Spleen (tissue), 7 donors: ENCODE results near the gene ERBB4.

ENCODE experiments used
- POLR2A ChIP-seq, 3 donors: fragments of 450-650 bp; IDR thresholded peaks; one replicate each; pipeline ENCODE4 v1.5.1; 2017; ENCODE audit warnings: antibody characterized with exemption in 3 of 3, mild to moderate bottlenecking in 1 of 3
- TF ChIP-seq, protein P1 (sequence below), 11 experiments: fragments of 200-600 bp in 7 of 11; fragments of 450-650 bp in 4 of 11; sonication (generic) in 4 of 11; IDR thresholded peaks in 8 of 11; conservative IDR thresholded peaks in 3 of 11; 1 replicate in 7 of 11; 2 replicates in 4 of 11; pipeline versions ENCODE4 v1.4.0 to v1.8.0; 2016 to 2021; ENCODE audit warnings: antibody characterized with exemption in 11 of 11, inconsistent platforms in 4 of 11, mild to moderate bottlenecking in 1 of 11
- donor health status: DM: no; HTN: no; CAD: no; lungs with moderate emphysema.
- donor health status: DM: no; HTN: no; CAD: no.
- donor health status: DM: no; HTN: no; CAD: no.

DNA sequence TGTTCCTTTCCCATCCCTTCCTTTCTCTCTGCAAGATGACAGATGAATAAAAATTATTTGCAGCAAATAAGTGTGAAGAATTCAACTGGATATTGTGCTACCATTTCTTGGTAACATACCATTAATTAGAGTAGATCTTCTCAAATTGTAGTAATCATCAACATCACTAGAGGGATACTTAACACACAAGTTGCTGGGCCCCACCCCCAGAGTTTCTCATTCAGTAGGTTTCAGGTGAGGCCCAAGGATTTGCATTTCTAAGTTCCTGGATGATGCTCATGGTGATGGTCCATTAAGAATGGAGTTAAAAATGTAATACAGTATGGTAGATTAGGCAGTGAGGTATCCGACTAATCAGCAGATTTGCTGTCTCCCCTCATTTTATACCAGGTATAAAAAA, 594.0 kb downstream of the ERBB4 start:
- TF ChIP-seq POLR2A (IDR thresholded peaks at IDR 0.05), result no peak
- TF ChIP-seq, protein P1, sequence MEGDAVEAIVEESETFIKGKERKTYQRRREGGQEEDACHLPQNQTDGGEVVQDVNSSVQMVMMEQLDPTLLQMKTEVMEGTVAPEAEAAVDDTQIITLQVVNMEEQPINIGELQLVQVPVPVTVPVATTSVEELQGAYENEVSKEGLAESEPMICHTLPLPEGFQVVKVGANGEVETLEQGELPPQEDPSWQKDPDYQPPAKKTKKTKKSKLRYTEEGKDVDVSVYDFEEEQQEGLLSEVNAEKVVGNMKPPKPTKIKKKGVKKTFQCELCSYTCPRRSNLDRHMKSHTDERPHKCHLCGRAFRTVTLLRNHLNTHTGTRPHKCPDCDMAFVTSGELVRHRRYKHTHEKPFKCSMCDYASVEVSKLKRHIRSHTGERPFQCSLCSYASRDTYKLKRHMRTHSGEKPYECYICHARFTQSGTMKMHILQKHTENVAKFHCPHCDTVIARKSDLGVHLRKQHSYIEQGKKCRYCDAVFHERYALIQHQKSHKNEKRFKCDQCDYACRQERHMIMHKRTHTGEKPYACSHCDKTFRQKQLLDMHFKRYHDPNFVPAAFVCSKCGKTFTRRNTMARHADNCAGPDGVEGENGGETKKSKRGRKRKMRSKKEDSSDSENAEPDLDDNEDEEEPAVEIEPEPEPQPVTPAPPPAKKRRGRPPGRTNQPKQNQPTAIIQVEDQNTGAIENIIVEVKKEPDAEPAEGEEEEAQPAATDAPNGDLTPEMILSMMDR (IDR thresholded peaks at IDR 0.05 in 8 of 11, conservative IDR thresholded peaks at IDR 0.05 in 3 of 11), result no peak
